K562 (cell line): ENCODE data around the gene POU2F3. TPM values are rescaled to one million over a fixed set of nuclear protein-coding genes. Genes with fewer than 3 reads are reported as not detected.

Source experiments
- CBX8 ChIP-seq: fragments of 200-600 bp; sonication (generic); IDR thresholded peaks from 2 replicates; pipeline ENCODE4 v1.6.1; 2012; ENCODE audit warnings: borderline replicate concordance, mixed run types, low read depth, mild to moderate bottlenecking, moderate library complexity, mixed read lengths, low read length, control low read depth, inconsistent platforms; ENCODE audit not compliant: poor library complexity, severe bottlenecking; ENCODE audit errors: extremely low read depth
- CCNT2 ChIP-seq: IDR thresholded peaks from 2 replicates; pipeline ENCODE4 v1.6.1; 2011; ENCODE audit warnings: borderline replicate concordance, low read depth, mild to moderate bottlenecking, moderate library complexity, mixed read lengths, low read length; ENCODE audit not compliant: insufficient read length; ENCODE audit errors: extremely low read depth
- CHCHD3 ChIP-seq: fragments of 250-450 bp; sonication (Bioruptor Pico); IDR thresholded peaks from 2 replicates; pipeline ENCODE4 v2.1.2; 2022; ENCODE audit warnings: mild to moderate bottlenecking
- CREB1 ChIP-seq, 2 experiments: sonication (generic) in 1 of 2; formaldehyde crosslinking in 1 of 2; IDR thresholded peaks; 2 replicates each; pipeline versions ENCODE4 v1.6.1 to v1.8.0; 2012 to 2022; ENCODE audit warnings: inconsistent platforms in 1 of 2, mild to moderate bottlenecking in 1 of 2, missing genetic modification reagents in 1 of 2, moderate library complexity in 1 of 2
- CXXC5 ChIP-seq: fragments of 250-450 bp; sonication (Bioruptor Pico); IDR thresholded peaks from 2 replicates; pipeline ENCODE4 v1.8.0; 2022; ENCODE audit warnings: inconsistent platforms, mild to moderate bottlenecking, moderate library complexity
- DMBX1 ChIP-seq: fragments of 250-450 bp; sonication (Bioruptor Pico); IDR thresholded peaks from 2 replicates; pipeline ENCODE4 v1.8.0; 2022; ENCODE audit warnings: inconsistent platforms, mild to moderate bottlenecking, moderate library complexity, borderline replicate concordance
- ETV1 ChIP-seq: fragments of 450-650 bp; conservative IDR thresholded peaks from 2 replicates; pipeline ENCODE4 v1.6.1; 2016; ENCODE audit warnings: missing genetic modification characterization, control low read depth, low read depth, missing compliant biosample characterization
- ETV5 ChIP-seq: sonication (generic); formaldehyde crosslinking; IDR thresholded peaks from 2 replicates; pipeline ENCODE4 v1.4.0; 2020; ENCODE audit warnings: low read depth, mild to moderate bottlenecking, missing genetic modification reagents
- GABPB2 ChIP-seq: fragments of 250-450 bp; sonication (Bioruptor Pico); conservative IDR thresholded peaks from 2 replicates; pipeline ENCODE4 v1.5.1; 2021; ENCODE audit warnings: mild to moderate bottlenecking
- HDAC1 ChIP-seq, 2 experiments: fragments of 450-650 bp; IDR thresholded peaks; 2 replicates each; pipeline ENCODE4 v1.6.1; 2016 to 2017; ENCODE audit warnings: inconsistent platforms in 1 of 2, mild to moderate bottlenecking in 1 of 2, moderate library complexity in 1 of 2
- HNRNPLL ChIP-seq: fragments of 200-400 bp; formaldehyde crosslinking; IDR thresholded peaks from 2 replicates; pipeline ENCODE4 v1.6.1; 2017; ENCODE audit warnings: low read length, low read depth, mild to moderate bottlenecking; ENCODE audit not compliant: poor library complexity, severe bottlenecking
- NBN ChIP-seq: fragments of 450-650 bp; IDR thresholded peaks from 2 replicates; pipeline ENCODE4 v1.6.1; 2016; ENCODE audit warnings: low read depth, mild to moderate bottlenecking
- OTX1 ChIP-seq: fragments of 450-650 bp; formaldehyde crosslinking; IDR thresholded peaks from 2 replicates; pipeline ENCODE4 v1.4.0; 2022; ENCODE audit warnings: mild to moderate bottlenecking
- SIN3B ChIP-seq: fragments of 450-650 bp; IDR thresholded peaks from 2 replicates; pipeline ENCODE4 v1.6.1; 2017; ENCODE audit warnings: low read depth, mild to moderate bottlenecking, moderate library complexity
- SREBF1 ChIP-seq: fragments of 150-350 bp; IDR thresholded peaks from 2 replicates; pipeline ENCODE4 v1.6.1; 2014; ENCODE audit warnings: antibody characterized with exemption, low read depth, low read length, borderline replicate concordance
- TCF3 ChIP-seq: sonication (generic); formaldehyde crosslinking; IDR thresholded peaks from 2 replicates; pipeline ENCODE4 v1.4.0; 2020; ENCODE audit warnings: mild to moderate bottlenecking, missing genetic modification reagents
- TGIF2 ChIP-seq: sonication (generic); formaldehyde crosslinking; IDR thresholded peaks from 2 replicates; pipeline ENCODE4 v1.8.1; 2022; ENCODE audit warnings: mild to moderate bottlenecking, missing genetic modification reagents, moderate library complexity
- ZNF146 ChIP-seq: IDR thresholded peaks from one replicate; pipeline ENCODE4 v1.6.1; 2018; ENCODE audit warnings: missing compliant biosample characterization; ENCODE audit not compliant: unreplicated experiment
- ZNF212 ChIP-seq: fragments of 450-650 bp; formaldehyde crosslinking; IDR thresholded peaks from 2 replicates; pipeline ENCODE4 v1.4.0; 2020; ENCODE audit warnings: mild to moderate bottlenecking
- ZNF57 ChIP-seq: fragments of 450-650 bp; formaldehyde crosslinking; IDR thresholded peaks from 2 replicates; pipeline ENCODE4 v1.4.0; 2020; ENCODE audit warnings: mild to moderate bottlenecking, moderate library complexity
- ZNF76 ChIP-seq: fragments of 250-450 bp; sonication (Bioruptor Pico); IDR thresholded peaks from 2 replicates; pipeline ENCODE4 v1.4.0; 2020; ENCODE audit warnings: mild to moderate bottlenecking, moderate library complexity, borderline replicate concordance
- ZSCAN29 ChIP-seq: fragments of 450-650 bp; IDR thresholded peaks from 2 replicates; pipeline ENCODE4 v1.6.1; 2017
- polyA plus RNA-seq, 8 experiments: library from polyadenylated mRNA; depleted of rRNA in 4 of 8; stranded (reverse) in 5 of 8; unstranded in 3 of 8; fragments of >200 nt; fragmentation: Nextera tagmentation in 2 of 8; fragmentation: Illumina TruSeq in 1 of 8; extraction: Ambion mirVana in 2 of 8; extraction: Trizol in 1 of 8; gene quantifications; 2 replicates each; pipeline versions ENCODE4 v1.2.1 to v1.2.3, GENCODE V29; 2011 to 2014; ENCODE audit warnings: inconsistent platforms in 1 of 8, missing spikeins in 1 of 8
- total RNA-seq, 7 experiments: library from RNA; depleted of rRNA in 6 of 7; stranded (reverse); fragments of >200 nt in 6 of 7; fragmentation: Illumina TruSeq in 2 of 7; extraction: Trizol in 2 of 7; gene quantifications; 2 replicates each; pipeline versions ENCODE4 v1.2.1 to v1.2.3, GENCODE V29; 2011 to 2021; ENCODE audit warnings: low replicate concordance in 1 of 7
- TF ChIP-seq, protein P1 (sequence below): sonication (generic); formaldehyde crosslinking; IDR thresholded peaks from 2 replicates; pipeline ENCODE4 v1.8.1; 2023; ENCODE audit warnings: mild to moderate bottlenecking, missing genetic modification reagents, moderate library complexity
- TF ChIP-seq, protein P2 (sequence below): sonication (generic); IDR thresholded peaks from 2 replicates; pipeline ENCODE4 v1.6.1; 2016
- TF ChIP-seq, protein P3 (sequence below), 2 experiments: fragments of 200-800 bp in 1 of 2; sonication (Bioruptor generic) in 1 of 2; sonication (generic) in 1 of 2; formaldehyde crosslinking in 1 of 2; IDR thresholded peaks in 1 of 2; conservative IDR thresholded peaks in 1 of 2; 2 replicates each; pipeline versions ENCODE4 v1.5.0 to v1.6.1; 2016 to 2020; ENCODE audit warnings: missing compliant biosample characterization in 1 of 2, missing genetic modification characterization in 1 of 2, missing genetic modification reagents in 1 of 2

POU2F3 gene
- total and polyA plus RNA-seq, 9 of the 15 experiments (the other 6 are each of a cell fraction or from before 2014, with no cell fraction given): not detected

DNA sequence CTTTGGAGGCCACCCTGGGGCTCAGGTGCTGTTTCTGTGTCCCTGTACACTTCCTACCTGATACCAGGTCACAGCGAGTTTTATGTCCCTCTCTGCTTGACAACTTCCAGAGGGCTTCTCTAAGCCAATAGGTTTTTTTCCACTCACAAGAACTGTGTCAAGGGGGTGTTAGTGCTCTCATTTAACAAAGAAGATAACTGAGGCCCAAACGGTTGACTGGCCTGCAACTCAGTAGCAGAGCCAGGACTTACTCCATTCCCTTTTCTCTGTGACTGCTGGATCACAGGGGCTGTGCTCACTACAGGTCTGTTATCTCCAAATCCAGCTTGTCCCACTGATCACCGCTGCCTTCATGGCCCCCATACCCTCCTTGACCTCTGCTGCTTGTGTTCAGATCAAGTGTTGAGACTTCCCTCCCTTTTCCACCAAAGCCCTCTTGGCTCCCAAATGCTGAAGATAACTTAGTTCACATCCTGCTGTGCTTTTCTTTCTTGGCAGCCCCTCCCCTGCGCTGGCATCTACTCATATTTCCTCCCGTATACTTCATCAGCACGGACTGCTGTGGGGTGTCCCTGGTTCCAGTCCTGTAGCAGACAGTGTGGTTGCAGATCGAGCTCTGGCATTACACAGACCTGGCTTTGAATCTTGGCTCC is 41.3 kb downstream of the POU2F3 start (continued):
- TF ChIP-seq, protein P1, sequence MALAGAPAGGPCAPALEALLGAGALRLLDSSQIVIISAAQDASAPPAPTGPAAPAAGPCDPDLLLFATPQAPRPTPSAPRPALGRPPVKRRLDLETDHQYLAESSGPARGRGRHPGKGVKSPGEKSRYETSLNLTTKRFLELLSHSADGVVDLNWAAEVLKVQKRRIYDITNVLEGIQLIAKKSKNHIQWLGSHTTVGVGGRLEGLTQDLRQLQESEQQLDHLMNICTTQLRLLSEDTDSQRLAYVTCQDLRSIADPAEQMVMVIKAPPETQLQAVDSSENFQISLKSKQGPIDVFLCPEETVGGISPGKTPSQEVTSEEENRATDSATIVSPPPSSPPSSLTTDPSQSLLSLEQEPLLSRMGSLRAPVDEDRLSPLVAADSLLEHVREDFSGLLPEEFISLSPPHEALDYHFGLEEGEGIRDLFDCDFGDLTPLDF: no peak
- TF ChIP-seq DMBX1 (CRISPR knock-in tag) (peak; percentile 58; the same call in 1 of the 2 replicates), SIN3B (no peak), CXXC5 (CRISPR knock-in tag) (peak; percentile 51), ETV1 (tag) (no peak), CREB1 (IDR thresholded peaks at IDR 0.05) (0 out of 2 replicates have a peak, but pooled peaks have one; percentile 11), CREB1 (CRISPR knock-in tag; IDR thresholded peaks at IDR 0.05) (no peak), SREBF1 (no peak), ZNF146 (CRISPR knock-in tag) (no peak), GABPB2 (CRISPR knock-in tag) (no peak), ZSCAN29 (no peak), TCF3 (CRISPR knock-in tag) (peak; percentile 88), HDAC1 (IDR thresholded peaks at IDR 0.05) (peak; percentile 25 to 75; a peak in 2 of 4 replicates), ZNF76 (CRISPR knock-in tag) (no peak), ZNF57 (CRISPR knock-in tag) (no peak), CHCHD3 (CRISPR knock-in tag) (no peak), CBX8 (no peak), OTX1 (CRISPR knock-in tag) (no peak), NBN (peak; percentile 61; the same call in 1 of the 2 replicates), ZNF212 (no peak), HNRNPLL (peak; percentile 54), TGIF2 (CRISPR knock-in tag) (no peak), ETV5 (CRISPR knock-in tag) (0 out of 2 replicates have a peak, but pooled peaks have one; percentile 45), CCNT2 (peak; percentile 17)
- TF ChIP-seq, protein P2, sequence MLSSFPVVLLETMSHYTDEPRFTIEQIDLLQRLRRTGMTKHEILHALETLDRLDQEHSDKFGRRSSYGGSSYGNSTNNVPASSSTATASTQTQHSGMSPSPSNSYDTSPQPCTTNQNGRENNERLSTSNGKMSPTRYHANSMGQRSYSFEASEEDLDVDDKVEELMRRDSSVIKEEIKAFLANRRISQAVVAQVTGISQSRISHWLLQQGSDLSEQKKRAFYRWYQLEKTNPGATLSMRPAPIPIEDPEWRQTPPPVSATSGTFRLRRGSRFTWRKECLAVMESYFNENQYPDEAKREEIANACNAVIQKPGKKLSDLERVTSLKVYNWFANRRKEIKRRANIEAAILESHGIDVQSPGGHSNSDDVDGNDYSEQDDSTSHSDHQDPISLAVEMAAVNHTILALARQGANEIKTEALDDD: peak; percentile 80; the same call in 1 of the 2 replicates
- TF ChIP-seq, protein P3, sequence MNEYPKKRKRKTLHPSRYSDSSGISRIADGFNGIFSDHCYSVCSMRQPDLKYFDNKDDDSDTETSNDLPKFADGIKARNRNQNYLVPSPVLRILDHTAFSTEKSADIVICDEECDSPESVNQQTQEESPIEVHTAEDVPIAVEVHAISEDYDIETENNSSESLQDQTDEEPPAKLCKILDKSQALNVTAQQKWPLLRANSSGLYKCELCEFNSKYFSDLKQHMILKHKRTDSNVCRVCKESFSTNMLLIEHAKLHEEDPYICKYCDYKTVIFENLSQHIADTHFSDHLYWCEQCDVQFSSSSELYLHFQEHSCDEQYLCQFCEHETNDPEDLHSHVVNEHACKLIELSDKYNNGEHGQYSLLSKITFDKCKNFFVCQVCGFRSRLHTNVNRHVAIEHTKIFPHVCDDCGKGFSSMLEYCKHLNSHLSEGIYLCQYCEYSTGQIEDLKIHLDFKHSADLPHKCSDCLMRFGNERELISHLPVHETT (CRISPR knock-in tag; conservative IDR thresholded peaks at IDR 0.05 in 1 of 2, IDR thresholded peaks at IDR 0.05 in 1 of 2): no peak
